Colon (tissue), 2 donors: ENCODE data around the gene QSOX2.

ENCODE experiments used
- FAIRE-seq: peaks from 2 replicates; lab custom pipeline; 2012; peaks lifted over from hg19 to GRCh38; lab: Jason Lieb, UNC
- donor health status: control.
- donor health status: control.

QSOX2 gene

DNA sequence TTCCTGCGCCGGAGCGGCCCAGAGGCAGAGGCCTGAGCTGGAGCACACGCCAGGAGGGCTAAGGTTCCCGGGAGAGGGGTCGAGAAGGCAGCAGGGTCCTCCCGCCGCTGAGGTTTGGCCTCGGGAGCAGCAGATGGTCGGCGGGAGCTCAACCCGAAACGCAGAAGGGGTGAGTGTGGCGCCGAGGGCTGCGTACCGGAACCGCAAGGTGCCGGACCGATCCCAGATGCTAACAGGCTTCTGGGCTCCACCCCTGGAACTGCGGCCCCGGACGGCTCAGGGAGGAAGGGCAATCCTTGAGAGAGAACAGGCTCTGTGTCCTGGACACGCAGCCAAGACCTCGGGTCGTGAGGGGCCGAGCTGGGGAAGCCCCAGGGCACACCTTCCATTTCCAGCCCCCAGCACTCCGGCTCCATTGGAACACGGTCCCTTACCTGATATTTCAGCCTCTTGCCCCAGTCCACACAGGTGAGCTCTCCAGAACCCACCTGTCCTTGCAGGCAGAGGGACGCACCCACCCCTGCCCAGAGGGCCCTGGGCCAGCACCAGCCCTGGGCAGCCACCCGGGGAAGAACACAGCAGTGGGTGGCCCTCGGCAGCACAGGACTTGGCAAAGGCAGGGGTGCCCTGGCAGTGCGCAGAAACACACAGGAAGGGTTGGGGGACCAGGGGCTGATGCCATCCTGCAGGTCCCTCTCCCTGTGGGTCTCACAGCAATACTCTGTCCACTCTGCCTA, 42.0 kb downstream of the QSOX2 start:
- FAIRE-seq = no peak

- FAIRE-seq = no peak
Observed at GRCh38 chr9:136202454-136203407, 42.9 kb downstream of the QSOX2 start.

GRCh38 chr9:136201609-136202453, 43.8 kb downstream of the QSOX2 start:
- FAIRE-seq = no peak

DNA sequence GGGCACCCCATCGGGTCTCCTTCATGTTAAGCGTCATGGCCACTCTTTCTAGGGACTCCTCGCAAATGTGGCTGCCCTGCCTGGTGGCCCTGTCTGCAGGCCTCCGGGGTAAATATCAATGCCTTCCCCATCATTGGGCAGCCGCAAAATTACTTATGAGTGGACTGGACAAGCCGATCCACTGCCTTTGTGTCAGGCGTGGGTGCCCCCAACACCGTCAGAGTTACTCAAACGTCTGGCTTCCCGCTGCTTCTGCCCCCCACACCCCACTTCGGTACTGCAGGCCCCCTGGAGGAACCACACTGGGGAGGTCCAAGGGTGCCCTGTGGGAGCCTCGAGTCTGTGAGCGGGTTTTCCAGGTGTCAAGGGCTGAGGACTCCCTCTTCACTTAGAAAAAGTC, 44.4 kb downstream of the QSOX2 start:
- no peak for FAIRE-seq

- no peak for FAIRE-seq
Observed at GRCh38 chr9:136200424-136200823, 45.2 kb downstream of the QSOX2 start.

DNA sequence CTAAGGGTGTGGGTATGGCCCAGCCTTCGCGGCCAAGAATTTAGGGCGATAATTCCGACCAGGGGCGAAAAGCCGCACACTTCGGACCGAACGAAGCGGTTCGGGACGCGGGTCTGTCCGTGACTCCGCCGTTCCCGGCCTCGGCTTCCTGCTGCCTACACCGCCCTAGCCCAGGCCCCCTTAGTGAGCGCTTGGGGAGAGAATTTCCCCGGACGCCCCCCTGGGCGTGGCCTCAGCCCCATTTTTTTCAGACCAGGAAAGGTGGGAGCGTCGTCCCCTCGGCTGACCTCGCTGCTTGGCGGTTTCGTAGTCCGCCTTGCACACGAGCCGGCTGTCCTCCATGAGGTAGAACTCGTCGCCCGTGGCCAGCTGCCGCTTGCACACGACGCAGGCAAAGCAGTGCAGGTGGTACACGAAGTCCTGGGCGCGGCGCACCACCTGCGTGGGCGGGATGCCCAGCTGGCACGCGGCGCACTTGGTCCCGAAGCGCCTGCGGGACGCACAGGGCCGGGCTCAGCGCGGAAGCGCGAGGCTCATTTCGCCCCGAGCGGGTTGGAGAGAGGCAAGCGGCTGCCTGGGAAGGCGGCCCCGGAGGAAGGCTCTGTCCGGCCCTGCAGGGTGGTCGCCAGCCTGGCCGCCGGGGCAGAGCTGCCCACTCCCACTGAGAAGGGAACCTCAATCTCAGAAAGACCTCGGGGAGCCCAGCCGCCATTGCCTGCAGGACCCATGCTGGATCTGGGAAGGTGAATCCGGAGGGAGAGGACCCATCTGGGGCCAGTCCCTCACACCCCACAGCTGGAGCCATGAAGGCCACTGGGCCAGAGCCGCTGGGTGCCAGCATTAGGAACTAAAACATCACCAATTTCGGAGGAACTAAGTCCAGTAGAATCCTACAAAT, 46.0 kb downstream of the QSOX2 start:
- FAIRE-seq = no peak

GRCh38 chr9:136198605-136199083, 47.0 kb downstream of the QSOX2 start:
- FAIRE-seq = no peak

DNA sequence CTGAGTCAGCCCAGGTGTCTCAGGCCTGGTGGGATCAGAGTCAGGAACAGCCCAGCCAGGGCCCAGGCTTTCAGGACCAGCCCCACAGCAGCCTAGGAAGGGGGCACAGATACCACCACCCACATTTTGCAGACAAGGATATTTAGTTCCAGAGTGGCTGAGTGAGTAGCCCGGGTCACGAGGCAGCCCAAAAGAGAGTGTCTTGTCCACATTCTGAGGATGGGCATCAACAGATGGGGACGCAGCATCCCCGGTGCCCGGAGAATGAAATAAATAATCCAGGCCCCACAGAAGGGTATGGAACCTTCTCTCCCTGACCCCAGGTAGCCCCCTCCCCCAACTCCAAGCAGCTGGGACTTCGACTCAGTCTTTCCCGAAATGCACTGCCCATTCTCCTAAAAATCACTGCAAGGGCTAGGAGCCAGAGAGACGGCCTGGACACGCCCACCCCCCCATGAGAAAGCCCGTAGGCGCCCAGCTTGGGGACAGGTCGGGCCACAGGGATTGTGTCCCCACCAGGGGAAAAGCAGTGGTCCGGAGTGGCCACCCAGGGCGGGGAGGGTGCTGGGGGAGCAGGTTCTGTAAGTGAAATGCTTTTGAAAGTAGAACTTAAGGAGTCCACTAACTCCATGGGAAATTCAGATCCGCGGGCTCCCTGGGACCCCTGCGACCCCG, 47.5 kb downstream of the QSOX2 start:
- FAIRE-seq = no peak

GRCh38 chr9:136197084-136197875, 48.3 kb downstream of the QSOX2 start:
- FAIRE-seq = no peak

GRCh38 chr9:136196404-136197083, 49.1 kb downstream of the QSOX2 start:
- no peak for FAIRE-seq

DNA sequence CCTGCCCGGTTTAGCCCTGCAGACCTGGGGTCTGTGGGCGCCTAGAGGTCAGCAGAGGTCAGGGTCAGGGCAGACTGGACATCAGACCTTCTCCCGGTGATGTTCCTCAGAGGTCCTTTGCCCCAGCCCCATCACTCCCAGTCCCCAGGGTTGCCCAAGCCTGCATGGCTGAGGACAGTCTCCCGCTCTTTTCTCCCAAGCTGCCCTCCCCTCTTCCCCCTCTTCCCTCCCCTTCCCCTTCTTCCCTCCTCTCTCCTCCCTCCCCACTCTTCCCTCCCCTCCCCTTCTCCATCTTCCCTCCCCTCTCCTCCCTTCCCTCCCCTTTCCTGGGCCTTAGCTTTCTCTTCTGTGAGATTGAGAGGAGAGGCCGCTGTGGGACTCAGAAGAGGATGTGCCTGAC, 51.1 kb downstream of the QSOX2 start:
- FAIRE-seq = no peak

- no peak for FAIRE-seq
Observed at GRCh38 chr9:136193891-136194279, 51.7 kb downstream of the QSOX2 start.

GRCh38 chr9:136193127-136193890, 52.3 kb downstream of the QSOX2 start:
- no peak for FAIRE-seq

DNA sequence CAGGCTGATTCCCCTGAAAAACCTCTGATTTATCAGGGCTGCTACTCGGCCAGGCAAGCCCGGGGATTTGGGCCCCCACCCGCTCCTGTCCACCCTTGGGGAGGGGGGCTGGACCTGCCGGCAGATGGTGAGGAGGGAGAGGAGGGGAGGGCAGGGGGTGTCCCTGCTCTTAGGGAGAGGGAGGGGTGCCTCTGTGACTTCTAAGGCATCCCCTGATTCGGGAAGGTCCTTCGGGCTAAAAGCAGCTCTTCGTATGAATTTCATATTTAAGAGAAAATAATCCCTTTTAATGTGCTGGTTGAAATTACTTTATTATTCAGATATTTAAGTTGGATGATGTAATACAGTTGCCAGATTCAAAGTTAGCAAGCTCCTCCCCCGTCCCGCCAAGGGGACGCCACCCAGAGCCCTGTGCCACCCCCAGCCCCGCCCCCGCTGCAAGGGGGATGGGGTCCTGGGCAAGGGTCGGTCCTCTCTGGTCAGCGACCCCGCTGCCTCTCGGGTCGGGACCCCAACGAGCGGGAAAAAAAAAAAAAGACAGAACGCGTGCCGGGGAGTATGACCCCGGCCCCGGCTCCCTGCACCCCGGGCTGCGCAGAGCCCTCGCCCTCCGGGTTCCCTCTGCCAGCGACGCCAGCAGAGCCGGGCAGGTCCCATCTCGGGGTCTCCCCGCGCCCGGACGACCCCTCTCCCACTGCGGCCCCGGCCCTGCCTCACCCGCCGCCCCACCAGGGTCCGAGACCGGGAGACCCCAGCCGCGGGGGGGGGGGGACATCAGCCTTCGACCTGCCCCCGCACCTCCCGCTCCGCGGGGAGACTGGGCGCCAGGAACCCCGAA, 53.1 kb downstream of the QSOX2 start:
- FAIRE-seq = no peak

DNA sequence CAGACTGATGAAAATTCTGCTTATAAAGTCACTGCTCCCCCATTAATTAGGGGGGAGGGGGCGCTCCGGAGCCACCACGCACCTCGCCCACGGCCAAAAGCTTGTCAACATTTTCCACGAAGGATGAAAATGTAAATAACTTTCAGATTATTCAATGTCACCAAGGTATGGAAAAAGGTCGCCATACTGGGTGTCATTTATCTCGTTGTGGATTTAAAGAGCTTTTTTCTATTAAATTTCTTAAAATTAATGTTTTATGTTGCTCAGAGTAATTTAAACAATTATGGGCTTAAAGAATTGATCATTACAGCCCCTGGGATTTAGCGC, 53.7 kb downstream of the QSOX2 start:
- no peak for FAIRE-seq

- no peak for FAIRE-seq
Observed at GRCh38 chr9:136191099-136191959, 54.3 kb downstream of the QSOX2 start.

DNA sequence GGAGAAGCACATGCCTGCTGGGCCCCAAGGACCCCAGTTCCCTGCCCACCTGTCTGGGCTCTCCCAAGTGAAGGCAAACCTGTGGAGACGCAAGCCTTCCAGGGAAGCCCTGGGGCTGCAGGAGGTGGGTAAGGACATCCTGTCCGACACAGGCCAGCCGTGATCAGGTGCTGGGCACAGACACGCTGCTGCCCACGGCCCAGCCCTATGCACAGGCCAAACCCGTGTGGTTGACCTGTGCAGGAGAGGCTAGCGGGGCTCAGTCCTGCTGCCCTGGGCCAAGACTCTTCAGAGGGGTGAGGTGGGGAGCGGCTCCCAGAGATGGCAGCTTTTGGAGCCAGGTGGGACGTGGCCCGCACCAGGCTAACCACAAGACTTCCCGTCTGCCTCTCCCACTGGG, 55.0 kb downstream of the QSOX2 start:
- no peak for FAIRE-seq
